Muscle of leg (tissue), 11 donors: ENCODE results near the gene ARHGAP26. TPM values are rescaled to one million over a fixed set of nuclear protein-coding genes. Genes with fewer than 3 reads are reported as not detected.
A peak's percentile ranks its signal among the peaks of the same experiment; 100 is the strongest.

Experiments
- DNase-seq: peaks from one replicate; pipeline ENCODE4 v3.0.0; 2013
- H3K27ac ChIP-seq: one replicate; pipeline ENCODE4 v1.5.1; 2013; ENCODE audit warnings: mild to moderate bottlenecking, low read length, control low read depth
- H3K27me3 ChIP-seq: one replicate; pipeline ENCODE4 v1.6.1; 2013; ENCODE audit warnings: low read length; ENCODE audit not compliant: control insufficient read depth, insufficient read depth
- H3K36me3 ChIP-seq: one replicate; pipeline ENCODE4 v1.6.1; 2013; ENCODE audit warnings: low read length; ENCODE audit not compliant: control insufficient read depth, insufficient read depth
- H3K4me1 ChIP-seq: one replicate; pipeline ENCODE4 v1.6.1; 2013; ENCODE audit warnings: low read length; ENCODE audit not compliant: control insufficient read depth, insufficient read depth
- H3K4me3 ChIP-seq: one replicate; pipeline ENCODE4 v1.5.1; 2013; ENCODE audit warnings: low read length, control low read depth
- H3K9me3 ChIP-seq: replicated peaks from 2 replicates; pipeline ENCODE4 v1.6.1; 2013; ENCODE audit warnings: low read depth, low read length; ENCODE audit not compliant: control insufficient read depth
- WGBS: methylation state at CpG from one replicate; pipeline ENCODE4 v1.1.5; 2013; ENCODE audit warnings: missing lambda C conversion rate; ENCODE audit not compliant: insufficient coverage; 5-methylcytosine and 5-hydroxymethylcytosine counted together
- polyA plus RNA-seq, 8 donors: library from polyadenylated mRNA; unstranded; fragments of 120-200 nt; gene quantifications; one replicate each; pipeline versions ENCODE4 v1.2.1 to v1.2.3, GENCODE V29; 2013; ENCODE audit warnings: inconsistent platforms in 1 of 8, low replicate concordance in 1 of 8; ENCODE audit not compliant: insufficient read length in 8 of 8, insufficient read depth in 1 of 8
- total RNA-seq: library from RNA; stranded (reverse); fragments of 120-200 nt; gene quantifications from one replicate; pipeline ENCODE4 v1.2.4, GENCODE V29; 2013

The ARHGAP26 gene
- total and polyA plus RNA-seq, 9 donors, result 10.4 to 17.1 (median 13.2) TPM

DNA sequence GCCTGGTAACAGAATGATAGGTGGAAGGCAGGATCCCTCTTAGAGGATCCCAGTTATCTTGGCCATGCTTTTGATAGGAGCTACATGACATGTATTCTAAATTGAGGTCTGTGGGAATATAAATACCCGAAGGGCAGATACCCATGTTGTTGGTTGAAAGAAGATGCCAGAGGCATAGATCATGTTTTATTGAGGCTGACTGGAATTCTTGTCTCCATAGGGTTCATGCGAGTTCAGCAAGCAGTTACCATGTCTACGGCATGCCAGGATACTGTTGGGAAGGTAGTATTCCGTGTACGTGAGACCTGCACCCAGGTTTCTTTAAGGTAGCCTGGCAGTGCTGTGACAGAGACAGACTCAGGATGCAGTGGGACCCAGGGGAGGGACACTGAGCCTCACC, 402.6 kb downstream of the ARHGAP26 start:
- Histone ChIP-seq H3K27ac (no peak overlapping the region), H3K9me3 (no peaks in the 10 kb centered on the region), H3K4me1 (peaks cover 8% of the 10 kb centered on the region), H3K27me3 (no peaks in the 10 kb centered on the region), H3K36me3 (peaks cover 5% of the 10 kb centered on the region), H3K4me3 (no peak overlapping the region)
- 84% methylated on average over 5 of the region's 5 CpGs for WGBS
- no peak for DNase-seq

- H3K27me3 ChIP-seq, result no peaks in the 10 kb centered on the region
- no peak overlapping the region for H3K4me3 ChIP-seq
- H3K36me3 ChIP-seq, result peaks cover 5% of the 10 kb centered on the region
- 75% methylated on average over 2 of the region's 12 CpGs for WGBS
- H3K9me3 ChIP-seq, result no peaks in the 10 kb centered on the region
- H3K27ac ChIP-seq, result no peak overlapping the region
- H3K4me1 ChIP-seq, result peaks cover 8% of the 10 kb centered on the region
- DNase-seq, result no peak
Observed at GRCh38 chr5:143173139-143173889, 403.1 kb downstream of the ARHGAP26 start.

DNA sequence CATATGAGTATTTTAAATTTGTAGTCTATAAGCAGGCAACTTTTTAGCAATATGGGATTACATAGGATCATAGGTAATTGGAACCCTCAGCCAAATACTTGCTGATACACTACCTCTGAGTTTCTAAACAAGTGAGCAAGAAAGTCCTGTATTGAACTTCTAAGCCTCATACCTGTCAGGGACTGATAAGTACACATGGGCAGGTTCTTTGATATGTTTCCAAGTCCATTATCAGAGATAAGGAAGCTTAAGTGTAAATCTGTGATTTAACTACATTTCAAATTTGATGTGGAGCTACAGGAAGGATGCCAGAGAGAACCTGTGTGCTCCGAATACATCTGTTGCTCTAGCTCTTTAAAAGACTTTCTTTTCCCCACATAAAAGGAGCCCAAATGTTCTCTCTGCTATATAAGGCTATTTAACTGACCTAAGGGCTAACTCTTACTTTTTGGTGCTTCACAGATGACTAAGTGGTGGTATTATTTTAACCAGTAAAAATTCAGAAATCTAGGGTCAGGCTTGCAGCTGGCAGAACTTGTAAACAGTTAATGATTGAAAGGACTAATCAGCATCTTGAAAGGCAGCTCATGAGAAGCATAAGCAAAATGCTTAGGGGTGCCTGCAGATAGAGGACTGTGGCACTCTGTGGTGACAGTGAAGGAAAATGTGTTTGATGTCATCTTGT, 404.7 kb downstream of the ARHGAP26 start:
- no CpG with 5 or more reads among the region's 1 CpG for WGBS
- Histone ChIP-seq H3K4me1 (peaks cover 14% of the 10 kb centered on the region), H3K36me3 (peaks cover 5% of the 10 kb centered on the region), H3K27me3 (no peaks in the 10 kb centered on the region), H3K4me3 (no peak overlapping the region), H3K9me3 (no peaks in the 10 kb centered on the region), H3K27ac (no peak overlapping the region)
- DNase-seq, result no peak

- no peak overlapping the region for H3K4me3 ChIP-seq
- DNase-seq, result peak; percentile 63
- no peaks in the 10 kb centered on the region for H3K9me3 ChIP-seq
- H3K36me3 ChIP-seq, result peaks cover 5% of the 10 kb centered on the region
- H3K4me1 ChIP-seq, result peaks cover 14% of the 10 kb centered on the region
- no peak overlapping the region for H3K27ac ChIP-seq
- 34% methylated on average over 3 of the region's 3 CpGs for WGBS
- H3K27me3 ChIP-seq, result no peaks in the 10 kb centered on the region
Observed at GRCh38 chr5:143176048-143176447, 405.9 kb downstream of the ARHGAP26 start.

DNA sequence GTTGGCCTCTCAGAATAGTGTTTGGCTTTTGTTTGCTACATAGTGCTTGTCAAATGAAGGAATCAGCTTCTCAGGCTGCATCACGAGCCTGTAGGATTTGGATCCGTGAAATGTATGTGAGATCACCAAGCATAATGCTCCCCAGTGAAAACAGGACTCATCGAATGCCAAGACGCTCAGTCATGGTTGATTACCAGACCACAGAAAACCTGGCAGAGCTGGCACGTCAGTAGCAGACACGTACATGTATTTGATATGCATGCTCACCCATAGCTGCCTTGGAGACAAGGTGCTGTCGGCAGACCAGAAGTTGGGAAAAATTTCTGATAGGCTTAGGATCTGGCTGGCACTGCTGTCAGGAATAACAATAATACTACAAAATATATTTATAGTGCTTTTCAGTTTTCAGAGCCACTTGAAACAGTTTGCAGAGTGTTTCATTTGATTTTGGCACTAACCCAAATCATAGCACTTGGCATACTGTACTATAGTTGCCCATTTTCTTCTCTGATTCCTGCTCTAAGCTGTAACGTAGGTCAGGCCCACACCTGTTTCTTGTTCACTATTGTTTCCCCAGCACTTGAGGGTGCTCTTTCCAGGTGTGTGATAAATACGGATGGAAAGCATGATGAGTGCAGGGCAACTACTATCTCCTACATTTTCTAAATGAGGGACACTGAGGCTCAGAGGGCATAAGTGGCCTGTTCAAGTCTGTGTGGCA, 407.2 kb downstream of the ARHGAP26 start:
- Histone ChIP-seq H3K4me1 (peaks cover 12% of the 10 kb centered on the region), H3K36me3 (peaks cover 5% of the 10 kb centered on the region), H3K4me3 (no peak overlapping the region), H3K9me3 (no peaks in the 10 kb centered on the region), H3K27ac (peak overlapping the region; percentile 53), H3K27me3 (no peaks in the 10 kb centered on the region)
- 58% methylated on average over 4 of the region's 9 CpGs for WGBS
- DNase-seq, result peak; percentile 78

DNA sequence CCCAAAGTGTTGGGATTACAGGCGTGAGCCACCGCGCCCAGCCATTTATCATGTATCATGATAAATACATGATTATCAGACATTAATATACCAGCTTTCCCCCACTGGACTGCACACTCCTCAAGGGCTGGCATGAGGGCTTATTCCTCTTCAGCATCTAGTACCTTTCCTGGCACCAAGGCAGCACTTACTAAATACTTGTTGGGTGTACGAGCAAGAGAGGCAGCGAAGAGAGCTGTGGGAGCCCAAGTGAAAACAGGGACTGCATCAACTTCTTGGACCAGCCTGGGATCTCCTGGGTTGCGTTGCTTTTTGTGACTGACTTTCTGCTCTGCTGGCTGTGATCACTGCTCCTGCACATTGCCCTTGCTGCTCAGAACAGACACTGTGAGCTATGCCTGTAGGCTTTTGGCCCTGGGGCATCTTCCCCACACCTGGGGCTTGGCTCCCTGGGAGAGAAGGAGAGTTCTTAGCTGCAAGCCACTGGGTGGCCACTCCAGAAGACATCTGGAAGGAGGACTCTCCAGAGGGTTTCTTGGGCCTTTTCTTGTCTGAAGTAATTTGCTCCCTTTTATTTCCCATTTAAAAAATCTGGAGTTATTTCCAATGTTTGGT, 409.1 kb downstream of the ARHGAP26 start:
- Histone ChIP-seq H3K36me3 (no peaks in the 10 kb centered on the region), H3K4me3 (no peak overlapping the region), H3K27ac (no peak overlapping the region), H3K4me1 (peaks cover 26% of the 10 kb centered on the region), H3K27me3 (no peaks in the 10 kb centered on the region), H3K9me3 (no peaks in the 10 kb centered on the region)
- DNase-seq, result no peak
- WGBS, result 85% methylated on average over 1 of the region's 6 CpGs

- WGBS, result 80% methylated on average over 1 of the region's 1 CpG
- Histone ChIP-seq H3K27ac (no peak overlapping the region), H3K36me3 (no peaks in the 10 kb centered on the region), H3K27me3 (no peaks in the 10 kb centered on the region), H3K4me1 (peaks cover 32% of the 10 kb centered on the region), H3K9me3 (no peaks in the 10 kb centered on the region), H3K4me3 (no peak overlapping the region)
- DNase-seq, result no peak
Observed at GRCh38 chr5:143180751-143181150, 410.6 kb downstream of the ARHGAP26 start.

- no peaks in the 10 kb centered on the region for H3K27me3 ChIP-seq
- no peaks in the 10 kb centered on the region for H3K9me3 ChIP-seq
- WGBS, result 72% methylated on average over 3 of the region's 3 CpGs
- H3K4me1 ChIP-seq, result peaks cover 32% of the 10 kb centered on the region
- no peak for DNase-seq
- no peaks in the 10 kb centered on the region for H3K36me3 ChIP-seq
- no peak overlapping the region for H3K4me3 ChIP-seq
- H3K27ac ChIP-seq, result no peak overlapping the region
Observed at GRCh38 chr5:143181173-143181572, 411.0 kb downstream of the ARHGAP26 start.

GRCh38 chr5:143182106-143182505, 411.9 kb downstream of the ARHGAP26 start:
- no peaks in the 10 kb centered on the region for H3K9me3 ChIP-seq
- H3K27ac ChIP-seq, result no peak overlapping the region
- H3K4me3 ChIP-seq, result no peak overlapping the region
- WGBS, result 72% methylated on average over 3 of the region's 3 CpGs
- peaks cover 29% of the 10 kb centered on the region for H3K4me1 ChIP-seq
- DNase-seq, result no peak
- H3K27me3 ChIP-seq, result no peaks in the 10 kb centered on the region
- H3K36me3 ChIP-seq, result no peaks in the 10 kb centered on the region
